ENCODE measurements around the gene CDH23.
A peak's percentile ranks its signal among the peaks of the same experiment; 100 is the strongest.

Gene CDH23

DNA sequence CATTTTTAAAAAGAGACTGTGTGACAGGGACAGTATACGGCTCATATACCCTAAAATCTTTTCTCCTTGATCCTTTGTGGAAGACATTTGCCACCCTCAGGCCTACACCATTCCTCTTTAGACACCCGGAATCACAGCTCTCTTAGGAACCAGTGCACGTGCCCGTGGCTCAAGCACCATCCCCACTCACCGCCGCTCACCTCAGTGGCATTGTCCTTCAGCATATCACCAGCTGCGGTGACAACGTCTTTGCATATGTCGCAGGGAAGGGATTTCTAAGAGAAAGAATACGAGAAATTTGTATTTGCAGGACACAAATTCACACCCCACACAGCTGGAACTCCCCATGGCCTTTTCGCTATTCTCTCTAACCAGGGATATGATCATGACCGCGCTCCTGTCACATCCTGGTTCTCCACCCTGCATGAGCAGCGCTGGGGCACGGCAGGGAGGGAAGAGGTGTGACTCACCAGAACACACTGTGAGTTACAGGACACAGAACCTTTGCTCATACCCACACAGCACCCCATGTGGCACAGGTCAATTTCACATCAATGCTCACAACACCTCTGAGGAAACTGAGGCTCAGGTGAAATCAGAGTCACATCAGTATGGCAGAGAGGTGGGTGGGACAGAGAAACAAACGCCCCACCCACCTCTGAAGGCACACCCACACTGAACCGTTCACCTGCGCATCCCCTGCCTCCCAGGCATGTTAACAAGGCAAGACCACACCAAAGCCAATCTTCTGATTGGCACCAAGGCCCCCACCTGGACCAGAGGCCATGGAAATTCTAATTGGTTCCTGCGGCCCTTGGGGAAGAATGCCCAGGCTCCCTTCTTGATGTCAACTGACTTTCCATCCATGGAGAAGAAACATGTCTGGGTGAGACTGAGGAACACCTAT, 435.2 kb downstream of the CDH23 start:
- DNase-seq: no peak

- DNase-seq: no peak
These were observed 436.2 kb downstream of the CDH23 start for GRCh38 chr10:71832967-71833366.

DNA sequence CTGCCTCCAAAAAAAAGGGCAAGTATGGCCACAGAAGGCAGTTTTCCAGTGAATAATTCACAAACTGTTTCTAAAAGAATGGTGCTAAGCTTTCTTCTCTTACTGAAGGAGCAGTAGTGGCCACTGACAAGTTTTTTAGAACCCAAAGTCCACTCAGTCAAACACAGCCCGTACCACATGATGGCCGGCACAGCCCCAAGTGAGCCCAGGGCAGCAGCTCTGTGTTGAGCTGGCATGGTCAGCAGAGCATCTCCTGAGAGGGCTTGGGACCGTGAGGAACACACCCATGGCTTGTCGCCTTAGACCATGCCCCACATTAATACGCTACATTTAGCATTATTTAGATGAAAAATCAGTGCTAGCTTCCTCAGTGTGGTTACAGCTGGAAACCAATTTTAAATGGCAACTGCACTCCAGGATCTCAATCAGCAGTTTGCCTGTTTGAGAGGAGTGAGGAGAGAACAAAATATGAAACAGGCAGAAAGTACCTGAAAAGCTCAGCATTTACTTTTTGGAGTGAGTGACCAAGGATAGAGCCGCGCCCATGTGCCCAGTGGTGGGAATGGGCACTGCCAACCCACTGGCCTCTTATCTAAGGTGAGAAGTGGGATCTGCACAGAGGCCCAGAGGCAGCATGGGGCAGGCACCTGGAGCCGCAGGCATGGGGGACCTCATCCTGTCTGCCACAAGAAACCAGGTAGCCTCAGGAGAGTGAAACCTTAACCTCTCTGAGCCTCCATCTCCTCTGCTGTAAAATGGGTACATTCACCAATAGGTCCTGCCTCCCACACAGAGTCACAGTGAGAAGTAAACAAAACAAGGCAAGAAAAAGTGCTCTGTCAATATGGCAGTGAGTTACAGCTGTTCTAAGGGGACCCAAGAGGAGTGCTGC, 437.0 kb downstream of the CDH23 start:
- no peak for DNase-seq

GRCh38 chr10:71834343-71834674, 437.6 kb downstream of the CDH23 start:
- no peak for DNase-seq

DNA sequence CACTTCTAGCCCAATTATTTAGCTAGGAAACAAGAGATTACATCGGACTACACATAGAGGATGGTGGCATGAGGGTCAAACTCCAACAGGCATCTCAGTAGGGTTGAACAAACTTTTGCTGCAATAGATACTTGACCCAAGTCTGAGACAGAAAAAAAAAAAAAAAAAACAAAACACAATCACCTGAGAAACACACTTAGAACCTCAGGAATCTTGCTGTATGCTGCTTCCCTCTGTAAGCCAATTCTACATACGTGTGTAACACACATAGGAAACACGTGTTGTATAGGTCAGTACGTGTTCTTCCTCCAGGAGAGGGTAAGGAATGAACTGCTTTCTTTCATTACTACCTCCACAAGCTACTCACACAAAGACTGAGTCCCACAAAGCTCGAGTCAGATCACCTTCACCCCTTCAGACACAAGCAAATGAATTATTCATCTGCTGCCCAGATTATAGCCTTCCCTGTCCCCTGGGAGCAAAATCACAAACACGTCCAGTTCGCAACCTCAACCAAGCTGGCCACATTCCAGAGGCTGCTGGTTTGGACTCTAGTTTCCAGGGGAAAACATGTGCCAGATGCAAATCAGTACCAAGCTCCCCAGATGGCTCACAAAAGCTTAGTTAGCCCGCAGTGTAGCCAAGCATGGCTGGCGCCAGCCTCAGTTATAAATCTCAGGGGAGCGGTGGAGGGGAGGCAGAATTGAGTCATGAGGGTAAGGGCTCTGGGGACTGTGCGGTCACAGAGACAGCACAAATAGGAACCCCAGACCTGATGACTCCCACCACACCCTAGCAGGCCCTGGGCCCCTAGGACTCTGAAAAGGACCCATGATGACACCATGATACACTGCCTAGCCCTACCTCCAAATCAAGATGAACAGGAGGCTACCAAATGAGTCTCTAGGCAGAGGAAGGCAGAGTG, 439.2 kb downstream of the CDH23 start:
- peak in 1 of 2 donors; percentile 80 for DNase-seq

- no peak for DNase-seq
These were observed 439.9 kb downstream of the CDH23 start for GRCh38 chr10:71836596-71836974.

GRCh38 chr10:71837098-71837827, 440.5 kb downstream of the CDH23 start:
- DNase-seq: no peak

DNA sequence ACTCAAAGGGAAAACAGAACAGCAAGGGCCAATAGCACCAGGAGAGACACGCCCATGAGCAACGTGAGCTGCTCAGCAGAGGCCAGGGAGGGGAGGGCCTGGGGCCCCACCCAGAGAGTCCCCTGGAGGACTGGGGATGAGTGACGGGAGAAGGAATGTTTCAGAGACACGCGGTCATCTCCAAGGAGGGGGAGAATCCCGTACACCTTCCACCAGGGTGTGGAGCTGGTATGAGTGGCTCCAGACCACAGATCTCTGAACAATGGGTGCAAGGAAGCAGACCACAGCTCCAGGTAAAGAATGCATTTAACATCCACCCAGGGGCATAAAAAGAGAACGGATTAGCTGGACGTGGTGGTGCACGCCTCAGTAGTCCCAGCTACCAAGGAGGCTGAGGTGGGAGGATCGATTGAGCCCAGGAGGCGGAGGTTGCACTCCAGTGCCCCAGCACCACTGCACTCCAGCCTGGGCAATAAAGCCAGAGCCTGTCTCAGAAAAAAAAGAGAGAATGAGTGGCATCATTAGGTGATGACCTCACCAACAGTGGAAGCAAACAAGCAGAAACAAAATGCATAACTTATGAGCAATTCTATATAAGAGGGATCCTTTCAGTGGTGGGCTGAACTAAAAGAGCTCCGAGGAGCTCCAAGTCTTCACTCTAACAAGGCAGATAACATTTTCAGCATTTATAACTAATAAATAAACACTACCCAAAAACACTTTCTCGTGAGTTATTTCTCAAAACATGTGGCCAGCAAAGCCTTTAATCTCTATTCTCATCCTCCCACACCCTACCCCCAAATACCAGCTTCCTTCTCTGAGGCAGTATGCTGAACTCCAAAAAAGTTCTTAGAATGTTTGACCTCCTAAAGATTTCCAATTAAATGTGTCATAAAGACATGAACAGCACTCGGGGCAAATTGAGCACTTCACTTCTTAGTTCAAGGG, 441.8 kb downstream of the CDH23 start:
- no peak for DNase-seq

DNA sequence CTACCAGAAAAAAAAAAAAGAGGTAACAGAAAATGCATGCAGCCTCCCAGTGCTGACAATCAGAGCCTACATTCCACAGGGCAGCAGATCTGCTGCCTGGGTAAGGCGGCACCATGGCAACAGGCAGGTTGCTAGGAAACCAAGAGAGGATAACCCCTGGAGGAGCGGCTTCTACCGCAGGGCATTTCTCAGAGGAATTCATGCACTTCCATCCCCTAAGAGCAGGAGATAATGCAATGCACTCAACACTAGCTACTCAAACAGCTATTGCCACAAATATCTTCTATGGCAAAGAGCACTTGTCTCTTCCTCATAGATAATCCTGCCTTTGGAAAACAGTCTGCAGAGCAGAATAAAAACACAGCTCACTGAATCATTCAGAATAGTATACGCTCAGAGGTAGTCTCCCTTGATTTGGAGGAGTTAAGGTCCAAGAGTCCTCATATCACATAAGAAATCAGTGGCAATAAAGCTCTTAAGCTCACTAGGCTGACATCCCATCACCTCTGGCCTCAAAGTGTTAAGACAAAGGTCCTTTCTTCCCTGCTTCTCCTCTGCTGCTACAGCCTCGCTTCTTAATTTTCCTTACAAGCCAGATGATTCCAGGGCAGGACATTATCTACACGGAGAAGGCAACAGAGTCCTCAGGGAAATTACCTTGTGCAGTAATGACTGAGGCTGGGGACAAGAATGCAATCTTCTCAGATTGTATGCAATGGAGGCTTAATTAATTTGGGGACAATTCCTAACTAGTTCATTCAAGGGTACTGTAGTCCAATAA, 443.6 kb downstream of the CDH23 start:
- no peak for DNase-seq

- no peak for DNase-seq
These were observed 444.2 kb downstream of the CDH23 start for GRCh38 chr10:71840958-71841335.

GRCh38 chr10:71842422-71842821, 445.7 kb downstream of the CDH23 start:
- DNase-seq: no peak

GRCh38 chr10:71842856-71843686, 446.4 kb downstream of the CDH23 start:
- no peak for DNase-seq

- DNase-seq: no peak
These were observed 447.4 kb downstream of the CDH23 start for GRCh38 chr10:71844084-71844483.

DNA sequence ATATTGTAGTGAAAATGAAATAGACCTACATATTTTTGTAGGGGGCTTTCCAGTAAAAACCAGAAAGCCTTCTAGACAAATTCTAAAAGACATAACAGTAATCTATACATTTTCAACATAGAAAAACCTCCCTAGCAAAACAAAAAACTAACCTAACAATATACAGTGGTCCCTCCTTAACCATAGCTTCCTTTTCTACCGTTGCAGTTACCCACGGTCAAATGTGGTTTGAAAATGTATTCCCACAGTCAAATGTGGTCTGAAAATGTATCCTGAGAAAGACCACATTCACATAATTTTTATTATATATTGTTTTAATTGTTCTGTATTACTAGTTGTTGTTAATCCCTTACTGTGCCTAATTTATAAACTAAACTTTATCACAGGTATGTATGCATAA, 448.0 kb downstream of the CDH23 start:
- no peak for DNase-seq

- no peak for DNase-seq
These were observed 449.0 kb downstream of the CDH23 start for GRCh38 chr10:71845410-71846405.

DNA sequence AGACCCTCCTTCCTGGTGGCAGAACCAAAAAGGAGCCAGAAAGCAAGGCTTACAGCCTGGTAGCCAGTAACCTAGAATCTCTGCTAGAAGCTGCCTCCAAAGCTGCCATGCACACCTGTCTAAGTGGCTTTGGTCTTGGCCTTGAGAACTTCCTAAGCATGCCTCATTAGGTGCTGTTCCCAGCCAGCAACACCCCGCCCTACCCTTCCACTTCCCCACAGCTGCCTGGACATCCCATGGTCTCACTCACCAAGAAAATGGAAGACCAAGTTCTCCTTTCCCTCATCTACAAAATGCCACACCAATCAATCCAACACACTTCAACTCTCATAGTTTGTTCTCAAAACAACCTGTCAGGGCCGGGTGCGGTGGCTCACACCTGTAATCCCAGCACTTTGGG, 450.1 kb downstream of the CDH23 start:
- peak in 1 of 2 donors; percentile 22 for DNase-seq

GRCh38 chr10:71847418-71847817, 450.7 kb downstream of the CDH23 start:
- no peak for DNase-seq

Data from CD4-positive, alpha-beta T cell treated with Interleukin-1 beta for 1 hour (primary cell).